ENCODE results near the gene ABITRAM. TPM values are rescaled to one million over a fixed set of nuclear protein-coding genes. Genes with fewer than 3 reads are reported as not detected.
"Not testable (repeated sequence)": the region's sequence is repeated elsewhere in the genome, so short reads cannot be mapped to it uniquely, and the experiment has no call there.

The ABITRAM gene
- total RNA-seq, 1 experiment from 2014 or later = 13.4 TPM

DNA sequence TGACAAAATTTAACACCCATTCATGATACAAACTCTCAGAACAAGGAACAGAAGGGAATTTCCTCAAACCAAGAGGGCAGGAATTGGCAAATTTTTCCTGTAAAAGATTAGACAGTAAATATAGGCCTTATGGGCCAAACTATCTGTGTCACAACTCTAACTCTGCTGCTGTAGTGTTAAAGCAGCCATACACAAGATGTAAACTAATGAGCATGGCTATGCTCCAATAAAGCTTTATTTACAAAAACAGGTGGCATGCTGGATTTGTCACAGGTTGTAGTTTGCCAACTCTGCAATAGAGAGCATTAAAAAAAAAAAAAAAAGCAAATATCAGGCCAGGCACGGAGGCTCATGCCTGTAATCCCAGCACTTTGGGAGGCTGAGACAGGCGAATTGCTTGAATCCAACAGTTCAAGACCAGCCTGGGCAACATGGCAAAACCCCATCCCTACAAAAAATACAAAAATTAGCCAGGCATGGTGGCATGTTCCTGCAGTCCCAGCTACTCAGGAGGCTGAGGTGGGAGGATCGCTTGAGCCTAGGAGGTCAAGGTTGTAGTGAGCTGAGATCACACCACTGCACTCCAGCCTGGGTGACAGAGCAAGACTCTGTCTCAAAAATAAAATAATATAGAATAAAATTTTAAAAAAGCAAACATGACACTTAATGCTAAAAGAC is 47.5 kb upstream of the ABITRAM start:
- Histone ChIP-seq H3K36me3 (ENCODE audit: control insufficient read depth in 1 of 2, insufficient read depth in 2 of 2, low read length in 2 of 2) (peaks cover 6 to 23% of the 10 kb centered on the region in 2 experiments; a peak in 3 of 4 replicates), H3K4me1 (ENCODE audit: control insufficient read depth in 1 of 2, insufficient read depth in 2 of 2, low read length in 2 of 2) (peaks cover 9 to 10% of the 10 kb centered on the region in 2 experiments; a peak in 3 of 4 replicates)
- H3K27me3 ChIP-seq (ENCODE audit: insufficient read depth, low read length); BruUV-seq (replicated peaks); H3K4me3 ChIP-seq (replicated peaks in 1 of 2; ENCODE audit: low read depth in 1 of 2, low read length in 2 of 2); POLR2A ChIA-PET; H3K9me2 ChIP-seq (ENCODE audit: insufficient read depth); H3K79me2 ChIP-seq (ENCODE audit: insufficient read depth, low read length); H2AFZ ChIP-seq (ENCODE audit: low read depth, low read length, poor library complexity, severe bottlenecking); H3K9ac ChIP-seq (ENCODE audit: low read length); DNase-seq (ENCODE audit: low read depth, low spot score); ATAC-seq; H3K9me3 ChIP-seq (ENCODE audit: control insufficient read depth in 1 of 2, insufficient read depth in 1 of 2, low read depth in 1 of 2, low read length in 2 of 2); RAD21 ChIA-PET (ENCODE audit: low non-redundant PET in 1 of 2, low total read pairs in 2 of 2, uncharacterized antibody in 2 of 2, unreplicated experiment in 2 of 2); CTCF ChIA-PET; H4K20me1 ChIP-seq (ENCODE audit: insufficient read depth); H3K4me2 ChIP-seq (ENCODE audit: low read length); intact Hi-C loops (cut with micrococcal nuclease); H3K27ac ChIP-seq (ENCODE audit: low read depth, low read length): not testable (repeated sequence)

DNA sequence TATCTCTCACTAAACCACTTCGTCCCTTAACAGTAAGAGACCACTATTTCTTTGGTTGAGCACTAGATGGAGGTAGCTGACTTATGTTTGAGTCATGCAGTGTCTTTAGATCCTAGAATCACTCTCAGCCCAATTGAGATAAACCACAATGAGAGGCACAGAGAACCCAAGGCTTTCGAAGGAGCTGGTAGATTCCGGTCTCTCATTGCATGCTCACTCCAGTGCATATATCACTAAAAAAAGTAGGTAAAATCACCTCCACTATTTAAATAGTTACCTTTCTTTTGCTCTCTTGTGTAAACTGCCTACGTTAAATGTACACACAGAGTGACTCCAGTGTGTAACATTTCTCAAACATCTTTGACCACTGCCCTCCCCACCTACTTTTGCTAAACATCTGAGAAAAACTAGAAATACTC is 44.5 kb upstream of the ABITRAM start:
- CTCF ChIA-PET = no interaction called here
- intact Hi-C loops (cut with micrococcal nuclease) = no loop called here
- peaks cover 21 to 27% of the 10 kb centered on the region in 2 experiments; a peak in 3 of 4 replicates for H3K36me3 ChIP-seq (ENCODE audit: control insufficient read depth in 1 of 2, insufficient read depth in 2 of 2, low read length in 2 of 2)
- H3K79me2 ChIP-seq (ENCODE audit: insufficient read depth, low read length) = no peaks in the 10 kb centered on the region
- POLR2A ChIA-PET = no interaction called here
- no peak overlapping the region for H3K9ac ChIP-seq (ENCODE audit: low read length)
- H3K9me2 ChIP-seq (ENCODE audit: insufficient read depth) = no peaks in the 10 kb centered on the region
- peak; percentile 67 for ATAC-seq
- BruUV-seq (replicated peaks) = no TSS peak
- peaks cover 9 to 10% of the 10 kb centered on the region in 2 experiments; a peak in 3 of 4 replicates for H3K4me1 ChIP-seq (ENCODE audit: control insufficient read depth in 1 of 2, insufficient read depth in 2 of 2, low read length in 2 of 2)
- no peak overlapping the region for H2AFZ ChIP-seq (ENCODE audit: low read depth, low read length, poor library complexity, severe bottlenecking)
- no peak overlapping the region for H3K27ac ChIP-seq (ENCODE audit: low read depth, low read length)
- peak; percentile 3 for DNase-seq (ENCODE audit: low read depth, low spot score)
- no peak overlapping the region for H3K4me2 ChIP-seq (ENCODE audit: low read length)
- H3K27me3 ChIP-seq (ENCODE audit: insufficient read depth, low read length) = no peaks in the 10 kb centered on the region
- TF ChIP-seq TCF7L2 (IDR thresholded peaks at IDR 0.05; ENCODE audit: borderline replicate concordance, extremely low read depth, insufficient read depth, insufficient read length) (no peak), RAD21 (IDR thresholded peaks at IDR 0.05; ENCODE audit: low read depth) (peak; percentile 59)
- TF ChIP-seq, protein P1, sequence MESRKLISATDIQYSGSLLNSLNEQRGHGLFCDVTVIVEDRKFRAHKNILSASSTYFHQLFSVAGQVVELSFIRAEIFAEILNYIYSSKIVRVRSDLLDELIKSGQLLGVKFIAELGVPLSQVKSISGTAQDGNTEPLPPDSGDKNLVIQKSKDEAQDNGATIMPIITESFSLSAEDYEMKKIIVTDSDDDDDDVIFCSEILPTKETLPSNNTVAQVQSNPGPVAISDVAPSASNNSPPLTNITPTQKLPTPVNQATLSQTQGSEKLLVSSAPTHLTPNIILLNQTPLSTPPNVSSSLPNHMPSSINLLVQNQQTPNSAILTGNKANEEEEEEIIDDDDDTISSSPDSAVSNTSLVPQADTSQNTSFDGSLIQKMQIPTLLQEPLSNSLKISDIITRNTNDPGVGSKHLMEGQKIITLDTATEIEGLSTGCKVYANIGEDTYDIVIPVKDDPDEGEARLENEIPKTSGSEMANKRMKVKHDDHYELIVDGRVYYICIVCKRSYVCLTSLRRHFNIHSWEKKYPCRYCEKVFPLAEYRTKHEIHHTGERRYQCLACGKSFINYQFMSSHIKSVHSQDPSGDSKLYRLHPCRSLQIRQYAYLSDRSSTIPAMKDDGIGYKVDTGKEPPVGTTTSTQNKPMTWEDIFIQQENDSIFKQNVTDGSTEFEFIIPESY (IDR thresholded peaks at IDR 0.05; ENCODE audit: extremely low read depth, insufficient replicate concordance, low read length) = no peak
- TF ChIP-seq, protein P2, sequence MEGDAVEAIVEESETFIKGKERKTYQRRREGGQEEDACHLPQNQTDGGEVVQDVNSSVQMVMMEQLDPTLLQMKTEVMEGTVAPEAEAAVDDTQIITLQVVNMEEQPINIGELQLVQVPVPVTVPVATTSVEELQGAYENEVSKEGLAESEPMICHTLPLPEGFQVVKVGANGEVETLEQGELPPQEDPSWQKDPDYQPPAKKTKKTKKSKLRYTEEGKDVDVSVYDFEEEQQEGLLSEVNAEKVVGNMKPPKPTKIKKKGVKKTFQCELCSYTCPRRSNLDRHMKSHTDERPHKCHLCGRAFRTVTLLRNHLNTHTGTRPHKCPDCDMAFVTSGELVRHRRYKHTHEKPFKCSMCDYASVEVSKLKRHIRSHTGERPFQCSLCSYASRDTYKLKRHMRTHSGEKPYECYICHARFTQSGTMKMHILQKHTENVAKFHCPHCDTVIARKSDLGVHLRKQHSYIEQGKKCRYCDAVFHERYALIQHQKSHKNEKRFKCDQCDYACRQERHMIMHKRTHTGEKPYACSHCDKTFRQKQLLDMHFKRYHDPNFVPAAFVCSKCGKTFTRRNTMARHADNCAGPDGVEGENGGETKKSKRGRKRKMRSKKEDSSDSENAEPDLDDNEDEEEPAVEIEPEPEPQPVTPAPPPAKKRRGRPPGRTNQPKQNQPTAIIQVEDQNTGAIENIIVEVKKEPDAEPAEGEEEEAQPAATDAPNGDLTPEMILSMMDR (IDR thresholded peaks at IDR 0.05 in 2 of 3, conservative IDR thresholded peaks at IDR 0.05 in 1 of 3; ENCODE audit: borderline replicate concordance in 1 of 3, insufficient read depth in 1 of 3, low read depth in 2 of 3, low read length in 2 of 3) = peak in 2 of 3 experiments; percentile 31 to 39; a peak in 3 of 6 replicates
- no peaks in the 10 kb centered on the region for H4K20me1 ChIP-seq (ENCODE audit: insufficient read depth)
- no peak overlapping the region for H3K4me3 ChIP-seq (replicated peaks in 1 of 2; ENCODE audit: low read depth in 1 of 2, low read length in 2 of 2)
- RAD21 ChIA-PET (ENCODE audit: low non-redundant PET in 1 of 2, low total read pairs in 2 of 2, uncharacterized antibody in 2 of 2, unreplicated experiment in 2 of 2) = no interaction called here
- no peaks in the 10 kb centered on the region for H3K9me3 ChIP-seq (ENCODE audit: control insufficient read depth in 1 of 2, insufficient read depth in 1 of 2, low read depth in 1 of 2, low read length in 2 of 2)

All from HCT116 (cell line).